CD4-positive, alpha-beta memory T cell (primary cell): ENCODE results near the gene PEA15. TPM values are rescaled to one million over a fixed set of nuclear protein-coding genes. Genes with fewer than 3 reads are reported as not detected.
A peak's percentile ranks its signal among the peaks of the same experiment; 100 is the strongest.

Experiments
- CTCF ChIA-PET: fragments of 350-600 bp; sonication (Branson Sonifier 250); formaldehyde crosslinking; loops from one replicate; lab custom pipeline; 2021; ENCODE audit warnings: inconsistent platforms; ENCODE audit not compliant: partially characterized antibody; lab: Charles Lee
- POLR2A ChIA-PET: fragments of 350-600 bp; sonication (Branson Sonifier 250); formaldehyde crosslinking; loops from one replicate; lab custom pipeline; 2021; ENCODE audit not compliant: partially characterized antibody; lab: Charles Lee
- DNase-seq, 5 donors: peaks; one replicate each; pipeline versions ENCODE4 v3.0.0 to v3.0.0-alpha.2; 2020 to 2022; ENCODE audit warnings: mixed read lengths in 1 of 5
- H3K27ac ChIP-seq: one replicate; pipeline ENCODE4 v1.7.0; 2013; ENCODE audit warnings: low read depth, low read length
- H3K27me3 ChIP-seq: 2 replicates; pipeline ENCODE4 v1.7.0; 2013; ENCODE audit warnings: mild to moderate bottlenecking, low read length, moderate library complexity; ENCODE audit not compliant: insufficient read depth
- H3K36me3 ChIP-seq: 2 replicates; pipeline ENCODE4 v1.7.0; 2013; ENCODE audit warnings: mild to moderate bottlenecking, low read length, moderate library complexity; ENCODE audit not compliant: insufficient read depth
- H3K4me1 ChIP-seq: 2 replicates; pipeline ENCODE4 v1.7.0; 2013; ENCODE audit warnings: mild to moderate bottlenecking, low read length, moderate library complexity; ENCODE audit not compliant: insufficient read depth
- H3K4me3 ChIP-seq, 2 donors: one replicate each; pipeline ENCODE4 v1.7.0; 2013; ENCODE audit warnings: low read length in 2 of 2, mild to moderate bottlenecking in 1 of 2
- H3K9me3 ChIP-seq, 2 donors: one replicate each; pipeline ENCODE4 v1.7.0; 2013; ENCODE audit warnings: low read length in 2 of 2, control low read depth in 1 of 2; ENCODE audit not compliant: control insufficient read depth in 1 of 2
- H3K27ac Mint-ChIP-seq, 7 donors: one replicate each; pipeline ENCODE4 v1.8.0; 2020 to 2021; ENCODE audit warnings: mixed read lengths in 7 of 7, mild to moderate bottlenecking in 6 of 7, inconsistent platforms in 3 of 7, moderate library complexity in 3 of 7
- H3K27me3 Mint-ChIP-seq, 2 donors: one replicate each; pipeline ENCODE4 v1.8.0; 2020 to 2021; ENCODE audit warnings: mixed read lengths in 2 of 2
- H3K36me3 Mint-ChIP-seq, 2 donors: one replicate each; pipeline ENCODE4 v1.8.0; 2020 to 2021; ENCODE audit warnings: mixed read lengths in 2 of 2, inconsistent platforms in 1 of 2, mild to moderate bottlenecking in 1 of 2
- H3K4me1 Mint-ChIP-seq, 4 donors: one replicate each; pipeline ENCODE4 v1.8.0; 2020 to 2021; ENCODE audit warnings: mixed read lengths in 4 of 4, mild to moderate bottlenecking in 1 of 4
- H3K4me3 Mint-ChIP-seq, 8 donors: one replicate each; pipeline ENCODE4 v1.8.0; 2020 to 2021; ENCODE audit warnings: mixed read lengths in 8 of 8, mild to moderate bottlenecking in 7 of 8, moderate library complexity in 6 of 8, inconsistent platforms in 3 of 8
- H3K9me3 Mint-ChIP-seq, 8 donors: one replicate each; pipeline ENCODE4 v1.8.0; 2020 to 2021; ENCODE audit warnings: mixed read lengths in 8 of 8, mild to moderate bottlenecking in 5 of 8, inconsistent platforms in 3 of 8, moderate library complexity in 1 of 8
- intact Hi-C: fragments of 100-400 bp; cut with micrococcal nuclease; formaldehyde crosslinking; loops from one replicate; pipeline ENCODE4 v1.15.1; 2023
- polyA plus RNA-seq, 2 donors: library from polyadenylated mRNA; unstranded; fragments of 300-500 nt; fragmentation: Illumina TruSeq; gene quantifications; one replicate each; pipeline ENCODE4 v1.2.3, GENCODE V29; 2021
- total RNA-seq, 2 experiments: library from RNA; stranded (reverse); gene quantifications; one replicate each; pipeline ENCODE4 v1.2.3, GENCODE V29; 2021

Gene PEA15
- total and polyA plus RNA-seq, 4 experiments from 2014 or later = 7.6 to 25.1 (median 16.6) TPM

DNA sequence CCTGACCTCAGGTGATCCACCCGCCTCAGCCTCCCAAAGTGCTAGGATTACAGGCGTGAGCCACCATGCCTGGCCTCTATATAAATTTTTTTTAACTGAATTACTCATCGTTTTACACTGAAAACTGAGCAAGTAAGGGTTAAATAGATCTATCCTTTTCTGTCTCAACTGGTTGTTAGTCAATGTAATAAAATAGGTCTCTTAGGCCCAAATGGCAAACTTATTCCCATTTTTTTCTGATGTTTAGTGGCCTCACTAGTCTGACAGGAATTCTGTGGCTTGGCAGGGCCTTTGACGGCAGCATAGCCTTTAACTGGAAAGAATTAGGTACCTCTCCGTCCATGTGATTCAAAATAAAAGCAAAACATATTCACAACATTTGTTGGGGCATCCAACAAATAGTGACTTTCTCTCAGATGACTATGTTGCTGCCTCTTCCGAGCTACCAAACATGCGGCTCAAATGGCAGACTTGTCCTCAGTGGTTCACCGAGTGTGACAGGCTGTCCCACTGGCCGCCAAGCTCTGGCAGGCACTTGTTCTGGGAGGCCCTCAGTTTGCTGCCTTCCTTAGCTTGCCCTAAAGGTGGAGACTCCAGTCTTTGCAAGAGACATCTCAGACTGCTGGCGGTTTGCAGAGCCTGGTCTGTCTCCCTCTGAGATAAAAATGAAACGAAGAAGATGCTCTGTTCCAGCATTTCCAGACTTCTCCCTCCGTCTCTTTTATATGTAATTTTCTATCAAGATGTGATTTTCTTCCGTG lies 36.4 kb upstream of the PEA15 start:
- Mint-ChIP-seq H3K4me3 (no peak overlapping the region), H3K36me3 (no peaks in the 10 kb centered on the region), H3K4me1 (peaks cover 0 to 14% (median 9%) of the 10 kb centered on the region in 4 donors), H3K27ac (no peak overlapping the region), H3K9me3 (no peaks in the 10 kb centered on the region), H3K27me3 (peaks cover 21 to 35% of the 10 kb centered on the region in 2 donors)
- DNase-seq = no peak
- CTCF ChIA-PET = no interaction called here
- Histone ChIP-seq H3K36me3 (no peaks in the 10 kb centered on the region), H3K27ac (no peak overlapping the region), H3K4me1 (no peaks in the 10 kb centered on the region), H3K27me3 (no peaks in the 10 kb centered on the region), H3K9me3 (no peaks in the 10 kb centered on the region), H3K4me3 (no peak overlapping the region)
- POLR2A ChIA-PET = no interaction called here
- intact Hi-C loops = no loop called here

DNA sequence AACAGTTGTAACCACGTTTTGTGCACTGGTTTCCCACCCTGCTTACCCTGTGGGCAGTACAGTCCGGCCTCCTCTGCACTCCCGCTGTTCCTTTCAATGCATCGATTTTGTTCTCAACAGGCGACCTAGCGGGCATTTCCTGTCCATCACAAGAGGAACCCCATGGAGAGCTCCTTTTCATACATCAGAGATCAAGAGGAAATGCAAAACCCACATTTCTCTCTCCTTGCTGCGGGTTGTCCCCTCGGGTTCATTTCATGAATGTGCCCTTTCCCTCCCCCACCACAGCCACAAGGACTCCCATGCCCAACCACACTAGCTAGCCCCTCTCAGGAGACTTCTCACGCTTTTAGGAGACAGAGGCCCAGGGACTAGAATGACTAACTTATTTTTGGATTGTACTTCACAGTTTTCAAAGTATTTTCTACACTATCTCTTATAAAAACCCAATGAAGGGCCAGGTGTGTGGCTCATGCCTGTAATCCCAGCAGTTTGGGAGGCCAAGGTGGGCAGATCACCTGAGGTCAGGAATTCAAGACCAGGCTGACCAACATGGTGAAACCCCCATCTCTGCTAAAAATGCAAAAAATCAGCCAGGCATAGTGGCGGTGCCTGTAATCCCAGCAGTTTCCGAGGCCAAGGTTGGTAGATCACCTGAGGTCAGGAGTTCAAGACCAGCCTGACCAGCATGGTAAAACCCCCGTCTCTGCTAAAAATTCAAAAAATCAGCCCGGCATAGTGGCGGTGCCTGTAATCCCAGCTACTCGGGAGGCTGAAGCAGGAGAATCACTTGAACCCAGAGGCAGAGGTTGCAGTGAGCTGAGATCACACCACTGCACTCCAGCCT lies 35.4 kb upstream of the PEA15 start:
- Mint-ChIP-seq H3K4me3 (no peak overlapping the region), H3K4me1 (peaks cover 0 to 14% (median 9%) of the 10 kb centered on the region in 4 donors), H3K27me3 (peaks cover 19 to 28% of the 10 kb centered on the region in 2 donors), H3K9me3 (no peaks in the 10 kb centered on the region), H3K36me3 (no peaks in the 10 kb centered on the region), H3K27ac (peak overlapping the region in 1 of 7 donors; percentile 49)
- Histone ChIP-seq H3K4me3 (no peak overlapping the region), H3K9me3 (no peaks in the 10 kb centered on the region), H3K27me3 (no peaks in the 10 kb centered on the region), H3K4me1 (no peaks in the 10 kb centered on the region), H3K36me3 (no peaks in the 10 kb centered on the region), H3K27ac (no peak overlapping the region)
- POLR2A ChIA-PET = no interaction called here
- intact Hi-C loops = no loop called here
- CTCF ChIA-PET = no interaction called here
- no peak for DNase-seq

DNA sequence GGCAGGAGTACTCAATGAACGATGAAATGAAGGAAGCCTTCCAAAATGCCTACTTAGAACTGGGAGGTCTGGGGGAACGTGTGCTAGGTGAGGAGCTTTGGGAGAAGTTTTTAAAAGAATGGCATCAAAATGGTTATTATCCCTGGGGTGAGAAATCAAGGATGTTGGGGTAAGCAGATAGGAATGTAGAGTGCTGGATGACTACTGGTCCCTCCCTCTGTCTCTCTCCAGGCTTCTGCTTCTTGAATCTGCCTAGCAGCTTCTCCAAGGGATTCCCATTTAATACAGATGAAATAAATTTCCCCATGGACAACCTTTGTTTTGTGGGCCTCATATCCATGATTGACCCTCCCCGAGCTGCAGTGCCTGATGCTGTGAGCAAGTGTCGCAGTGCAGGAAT lies 33.8 kb upstream of the PEA15 start:
- H3K4me1 ChIP-seq = no peaks in the 10 kb centered on the region
- ChIA-PET POLR2A (no interaction called here), CTCF (no interaction called here)
- Mint-ChIP-seq H3K36me3 (no peaks in the 10 kb centered on the region), H3K9me3 (no peaks in the 10 kb centered on the region), H3K4me3 (no peak overlapping the region), H3K4me1 (peaks cover 0 to 14% (median 9%) of the 10 kb centered on the region in 4 donors), H3K27ac (no peak overlapping the region), H3K27me3 (peaks cover 17 to 24% of the 10 kb centered on the region in 2 donors)
- no peak overlapping the region for H3K27ac ChIP-seq
- intact Hi-C loops = no loop called here
- H3K27me3 ChIP-seq = no peaks in the 10 kb centered on the region
- H3K9me3 ChIP-seq = no peaks in the 10 kb centered on the region
- no peak for DNase-seq
- H3K36me3 ChIP-seq = no peaks in the 10 kb centered on the region
- H3K4me3 ChIP-seq = no peak overlapping the region

DNA sequence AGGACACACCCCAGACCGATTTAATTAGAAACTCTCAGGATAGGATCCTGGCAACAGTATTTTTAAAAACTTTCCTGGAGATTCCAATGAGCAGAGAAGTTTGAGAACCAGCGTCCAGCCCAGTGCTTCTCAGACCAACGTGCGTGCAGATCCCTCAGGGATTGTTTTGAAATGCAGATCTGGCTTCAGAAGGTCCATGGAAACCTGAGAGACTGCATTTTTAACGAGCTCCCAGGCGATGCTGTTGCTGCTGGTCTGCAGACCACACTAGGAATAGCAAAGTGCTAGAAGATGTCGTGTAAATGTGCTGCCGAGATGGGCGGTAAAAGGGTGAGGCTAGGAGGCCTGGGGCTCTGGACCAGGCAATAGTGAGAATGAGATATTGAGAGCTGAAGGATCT lies 33.2 kb upstream of the PEA15 start:
- CTCF ChIA-PET = no interaction called here

DNA sequence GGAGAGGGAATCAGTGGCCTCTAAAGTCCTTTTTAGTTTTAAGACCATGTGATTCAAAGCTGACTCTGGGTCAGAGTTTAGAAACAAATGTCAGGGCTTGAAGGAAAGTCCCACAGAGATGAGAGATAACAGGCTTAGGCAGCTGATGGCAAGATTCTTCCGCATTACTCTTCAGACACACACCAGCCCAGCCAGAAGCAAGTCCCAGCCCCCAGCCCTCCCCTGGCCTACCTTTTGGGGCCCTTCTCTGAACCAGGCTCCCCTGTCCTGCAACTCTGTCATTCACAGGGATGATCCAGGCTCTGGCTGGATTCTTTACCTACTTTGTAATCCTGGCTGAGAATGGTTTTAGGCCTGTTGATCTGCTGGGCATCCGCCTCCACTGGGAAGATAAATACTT lies 28.0 kb upstream of the PEA15 start:
- Histone ChIP-seq H3K9me3 (no peaks in the 10 kb centered on the region), H3K27me3 (no peaks in the 10 kb centered on the region), H3K27ac (no peak overlapping the region), H3K4me1 (no peaks in the 10 kb centered on the region), H3K4me3 (no peak overlapping the region), H3K36me3 (no peaks in the 10 kb centered on the region)
- ChIA-PET POLR2A (no interaction called here), CTCF (no interaction called here)
- peaks cover 0 to 10% (median 4%) of the 10 kb centered on the region in 4 donors for H3K4me1 Mint-ChIP-seq
- no peak overlapping the region for H3K27ac Mint-ChIP-seq
- H3K36me3 Mint-ChIP-seq = no peaks in the 10 kb centered on the region
- H3K9me3 Mint-ChIP-seq = no peaks in the 10 kb centered on the region
- H3K4me3 Mint-ChIP-seq = no peak overlapping the region
- DNase-seq = no peak
- peaks cover 12 to 15% of the 10 kb centered on the region in 2 donors for H3K27me3 Mint-ChIP-seq
- intact Hi-C loops = no loop called here

More for the DNA sequence above, 33.2 kb upstream of the PEA15 start:
- H3K4me1 ChIP-seq = no peaks in the 10 kb centered on the region
- Mint-ChIP-seq H3K4me3 (peak overlapping the region in 1 of 8 donors; percentile 49), H3K36me3 (no peaks in the 10 kb centered on the region), H3K4me1 (peaks cover 0 to 18% (median 9%) of the 10 kb centered on the region in 4 donors), H3K9me3 (no peaks in the 10 kb centered on the region), H3K27me3 (peaks cover 17 to 21% of the 10 kb centered on the region in 2 donors), H3K27ac (no peak overlapping the region)
- no peak for DNase-seq
- no peaks in the 10 kb centered on the region for H3K36me3 ChIP-seq
- no peaks in the 10 kb centered on the region for H3K27me3 ChIP-seq
- H3K4me3 ChIP-seq = no peak overlapping the region
- POLR2A ChIA-PET = no interaction called here
- H3K27ac ChIP-seq = no peak overlapping the region
- intact Hi-C loops = no loop called here
- H3K9me3 ChIP-seq = no peaks in the 10 kb centered on the region

DNA sequence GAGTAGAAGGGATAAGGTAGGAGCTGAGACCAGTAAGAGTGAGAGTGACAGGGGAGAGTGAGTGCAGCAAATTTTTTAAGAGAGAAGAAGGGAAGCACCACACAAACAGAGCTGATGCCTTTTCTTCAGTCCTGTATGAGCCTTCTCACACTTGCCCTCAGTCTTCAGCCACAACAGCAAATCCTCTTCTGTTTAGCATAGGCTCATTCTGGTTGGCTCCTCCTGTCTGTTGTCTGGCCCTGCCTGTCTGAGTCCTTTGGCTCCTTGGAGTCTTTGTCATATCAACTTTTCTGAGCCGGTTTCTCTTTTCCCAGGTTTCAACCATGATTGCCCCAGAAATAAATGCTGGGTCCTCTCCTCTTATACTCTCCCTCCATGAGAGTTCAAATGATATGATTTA lies 27.5 kb upstream of the PEA15 start:
- no peak overlapping the region for H3K4me3 ChIP-seq
- no peaks in the 10 kb centered on the region for H3K27me3 ChIP-seq
- no peaks in the 10 kb centered on the region for H3K9me3 Mint-ChIP-seq
- H3K27ac Mint-ChIP-seq = peak overlapping the region in 1 of 7 donors; percentile 33
- no peak overlapping the region for H3K4me3 Mint-ChIP-seq
- intact Hi-C loops = no loop called here
- no peak overlapping the region for H3K27ac ChIP-seq
- H3K36me3 Mint-ChIP-seq = no peaks in the 10 kb centered on the region
- ChIA-PET CTCF (no interaction called here), POLR2A (no interaction called here)
- peaks cover 0 to 10% (median 4%) of the 10 kb centered on the region in 4 donors for H3K4me1 Mint-ChIP-seq
- no peaks in the 10 kb centered on the region for H3K36me3 ChIP-seq
- peaks cover 10 to 12% of the 10 kb centered on the region in 2 donors for H3K27me3 Mint-ChIP-seq
- DNase-seq = no peak
- H3K4me1 ChIP-seq = no peaks in the 10 kb centered on the region
- H3K9me3 ChIP-seq = no peaks in the 10 kb centered on the region

DNA sequence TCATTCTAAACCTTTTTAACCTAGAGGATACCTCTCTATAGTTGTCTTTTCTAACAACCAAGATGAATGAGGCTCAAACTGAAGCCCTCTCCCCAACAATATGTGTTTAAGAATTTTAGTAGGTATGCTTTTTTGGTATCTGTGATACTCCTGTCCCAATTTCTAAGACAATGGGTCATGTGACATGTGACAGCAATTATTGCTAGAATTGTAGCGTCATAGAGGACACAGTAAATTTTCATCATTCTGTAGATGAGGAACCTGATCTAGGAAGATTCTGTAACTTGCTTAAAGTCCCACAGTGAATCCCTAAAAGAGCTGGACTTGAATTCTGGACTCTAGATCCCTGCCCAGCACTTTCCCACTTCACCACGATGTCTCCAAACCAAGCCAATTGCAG lies 26.5 kb upstream of the PEA15 start:
- no peak overlapping the region for H3K27ac ChIP-seq
- H3K4me3 Mint-ChIP-seq = no peak overlapping the region
- no peaks in the 10 kb centered on the region for H3K27me3 ChIP-seq
- intact Hi-C loops = no loop called here
- no peaks in the 10 kb centered on the region for H3K36me3 ChIP-seq
- H3K36me3 Mint-ChIP-seq = no peaks in the 10 kb centered on the region
- no peaks in the 10 kb centered on the region for H3K9me3 Mint-ChIP-seq
- H3K27me3 Mint-ChIP-seq = peaks cover 6 to 10% of the 10 kb centered on the region in 2 donors
- no peak overlapping the region for H3K4me3 ChIP-seq
- no peaks in the 10 kb centered on the region for H3K9me3 ChIP-seq
- H3K4me1 Mint-ChIP-seq = peaks cover 0 to 6% (median under 1%) of the 10 kb centered on the region in 4 donors
- H3K4me1 ChIP-seq = no peaks in the 10 kb centered on the region
- H3K27ac Mint-ChIP-seq = no peak overlapping the region
- no peak for DNase-seq
- POLR2A ChIA-PET = no interaction called here
- CTCF ChIA-PET = interaction anchor here (1.4 kb wide), 1 partner anchor 113 kb away, joined by 3 read pairs; no protein-coding TSS in a partner anchor
